Measurements from ENCODE around the gene TDRD9.

DNA sequence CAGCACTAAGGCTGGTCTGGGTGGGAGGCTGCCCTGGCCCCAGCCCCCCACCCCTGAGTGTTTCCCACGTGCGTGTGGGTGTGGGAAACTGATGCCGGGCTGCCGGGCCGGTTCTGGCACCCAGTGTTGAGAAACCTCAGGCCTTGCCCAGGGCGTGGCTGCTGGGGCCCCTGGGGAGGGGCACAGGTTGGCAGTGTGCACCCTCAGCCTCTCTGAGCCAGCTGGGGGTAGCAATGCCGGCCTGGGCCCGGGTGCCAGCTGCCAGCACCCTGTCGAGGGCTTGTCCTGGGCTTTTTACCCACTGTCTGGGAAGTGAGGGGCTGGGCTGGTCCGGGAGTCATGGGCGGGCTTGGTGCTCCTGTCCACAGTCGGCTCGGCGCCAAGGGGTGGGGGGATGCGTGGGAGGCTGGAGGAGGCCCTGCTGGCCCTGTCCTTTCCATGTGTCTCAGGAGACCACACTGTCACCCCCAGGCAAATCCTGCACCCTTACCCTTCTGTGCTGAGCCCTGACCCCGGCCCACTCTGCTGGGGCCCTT, 172.9 kb downstream of the TDRD9 start:
- TF ChIP-seq POLR2AphosphoS5 (IDR thresholded peaks at IDR 0.05; ENCODE audit: borderline replicate concordance, low read depth, low read length), result no peak
- no peak for TF ChIP-seq EZH2 (IDR thresholded peaks at IDR 0.05)
